NCI-H1436 (cell line): ENCODE measurements around the gene VASH2.
"Not testable (repeated sequence)": the region's sequence is repeated elsewhere in the genome, so short reads cannot be mapped to it uniquely, and the experiment has no call there.

Experiments used
- DNase-seq: peaks from one replicate; lab custom pipeline; 2025; lab: John Stamatoyannopoulos, UW

VASH2 gene

GRCh38 chr1:212957546-212957945, 7.2 kb downstream of the VASH2 start:
- DNase-seq = no peak

GRCh38 chr1:212958175-212958574, 7.8 kb downstream of the VASH2 start:
- DNase-seq = no peak

GRCh38 chr1:212959266-212960220, 9.2 kb downstream of the VASH2 start:
- DNase-seq = no peak

- DNase-seq = no peak
Measured at GRCh38 chr1:212960932-212961331, 10.6 kb downstream of the VASH2 start.

GRCh38 chr1:212962509-212962908, 12.2 kb downstream of the VASH2 start:
- DNase-seq = no peak

- DNase-seq = no peak
Measured at GRCh38 chr1:212964102-212964501, 13.8 kb downstream of the VASH2 start.

GRCh38 chr1:212964993-212965392, 14.7 kb downstream of the VASH2 start:
- not testable (repeated sequence) for DNase-seq

- DNase-seq = no peak
Measured at GRCh38 chr1:212966616-212967015, 16.3 kb downstream of the VASH2 start.

GRCh38 chr1:212967801-212968200, 17.5 kb downstream of the VASH2 start:
- DNase-seq = peak; percentile 7

GRCh38 chr1:212968368-212968863, 18.1 kb downstream of the VASH2 start:
- DNase-seq = no peak

GRCh38 chr1:212970085-212970484, 19.7 kb downstream of the VASH2 start:
- no peak for DNase-seq

GRCh38 chr1:212971312-212971711, 21.0 kb downstream of the VASH2 start:
- DNase-seq = no peak

GRCh38 chr1:212973426-212973825, 23.1 kb downstream of the VASH2 start:
- DNase-seq = no peak

GRCh38 chr1:212973899-212974298, 23.6 kb downstream of the VASH2 start:
- no peak for DNase-seq

GRCh38 chr1:212974711-212975110, 24.4 kb downstream of the VASH2 start:
- DNase-seq = no peak

- no peak for DNase-seq
Measured at GRCh38 chr1:212975111-212975918, 25.0 kb downstream of the VASH2 start.

GRCh38 chr1:212976586-212976985, 26.2 kb downstream of the VASH2 start:
- no peak for DNase-seq

- no peak for DNase-seq
Measured at GRCh38 chr1:212977781-212978645, 27.7 kb downstream of the VASH2 start.

- DNase-seq = no peak
Measured at GRCh38 chr1:212979340-212980122, 29.2 kb downstream of the VASH2 start.

GRCh38 chr1:212980123-212980785, 29.9 kb downstream of the VASH2 start:
- DNase-seq = no peak
